Retina (tissue), 1 donor: ENCODE results near the gene TTC19.

Experiments
- DNase-seq: peaks from one replicate; pipeline ENCODE4 v3.0.0-alpha.2; 2016

TTC19 gene

GRCh38 chr17:15999141-15999973, at the start of gene TTC19, which contains the start of gene ZSWIM7:
TTC19 (plus strand) TSS chr17:15999824; CDS start chr17:15999849, 25 bp downstream.
ZSWIM7 (minus strand) TSS chr17:15999704; CDS start chr17:15999594, 110 bp downstream.
- peak; percentile 99 for DNase-seq

- no peak for DNase-seq
Measured at GRCh38 chr17:15951368-15952047, 48.1 kb upstream of the TTC19 start.

GRCh38 chr17:15952048-15952532, 47.5 kb upstream of the TTC19 start:
- no peak for DNase-seq

GRCh38 chr17:15952916-15953790, 46.5 kb upstream of the TTC19 start:
- DNase-seq, result no peak

GRCh38 chr17:15954222-15954621, 45.4 kb upstream of the TTC19 start:
- DNase-seq, result no peak

- DNase-seq, result no peak
Measured at GRCh38 chr17:15955793-15956541, 43.7 kb upstream of the TTC19 start.

GRCh38 chr17:15957206-15957605, 42.4 kb upstream of the TTC19 start:
- DNase-seq, result no peak

GRCh38 chr17:15957608-15958307, 41.9 kb upstream of the TTC19 start:
- DNase-seq, result no peak

GRCh38 chr17:15958484-15958854, 41.2 kb upstream of the TTC19 start:
- no peak for DNase-seq

GRCh38 chr17:15963670-15964110, 35.9 kb upstream of the TTC19 start:
- no peak for DNase-seq

GRCh38 chr17:15965528-15965927, 34.1 kb upstream of the TTC19 start:
- DNase-seq, result peak; percentile 69

GRCh38 chr17:15966183-15966878, 33.3 kb upstream of the TTC19 start:
- peak; percentile 85 for DNase-seq

- DNase-seq, result no peak
Measured at GRCh38 chr17:15966879-15967248, 32.8 kb upstream of the TTC19 start.

GRCh38 chr17:15967706-15968399, 31.8 kb upstream of the TTC19 start:
- DNase-seq, result no peak

- DNase-seq, result no peak
Measured at GRCh38 chr17:15969463-15969862, 30.2 kb upstream of the TTC19 start.

GRCh38 chr17:15970500-15970899, 29.1 kb upstream of the TTC19 start:
- DNase-seq, result no peak

- no peak for DNase-seq
Measured at GRCh38 chr17:15971098-15971678, 28.4 kb upstream of the TTC19 start.

GRCh38 chr17:15971882-15972281, 27.7 kb upstream of the TTC19 start:
- no peak for DNase-seq

GRCh38 chr17:15972497-15972951, 27.1 kb upstream of the TTC19 start:
- no peak for DNase-seq

GRCh38 chr17:15973016-15973415, 26.6 kb upstream of the TTC19 start:
- no peak for DNase-seq
